Stimulated activated CD4-positive, alpha-beta T cell treated with anti-CD3 and anti-CD28 coated beads, Interleukin-4, amount 100 ng/mL, for 24 hours (primary cell): ENCODE results near the gene ZBTB7B.

Experiments
- DNase-seq: peaks from one replicate; pipeline ENCODE4 v3.0.0-alpha.2; 2020

The ZBTB7B gene

DNA sequence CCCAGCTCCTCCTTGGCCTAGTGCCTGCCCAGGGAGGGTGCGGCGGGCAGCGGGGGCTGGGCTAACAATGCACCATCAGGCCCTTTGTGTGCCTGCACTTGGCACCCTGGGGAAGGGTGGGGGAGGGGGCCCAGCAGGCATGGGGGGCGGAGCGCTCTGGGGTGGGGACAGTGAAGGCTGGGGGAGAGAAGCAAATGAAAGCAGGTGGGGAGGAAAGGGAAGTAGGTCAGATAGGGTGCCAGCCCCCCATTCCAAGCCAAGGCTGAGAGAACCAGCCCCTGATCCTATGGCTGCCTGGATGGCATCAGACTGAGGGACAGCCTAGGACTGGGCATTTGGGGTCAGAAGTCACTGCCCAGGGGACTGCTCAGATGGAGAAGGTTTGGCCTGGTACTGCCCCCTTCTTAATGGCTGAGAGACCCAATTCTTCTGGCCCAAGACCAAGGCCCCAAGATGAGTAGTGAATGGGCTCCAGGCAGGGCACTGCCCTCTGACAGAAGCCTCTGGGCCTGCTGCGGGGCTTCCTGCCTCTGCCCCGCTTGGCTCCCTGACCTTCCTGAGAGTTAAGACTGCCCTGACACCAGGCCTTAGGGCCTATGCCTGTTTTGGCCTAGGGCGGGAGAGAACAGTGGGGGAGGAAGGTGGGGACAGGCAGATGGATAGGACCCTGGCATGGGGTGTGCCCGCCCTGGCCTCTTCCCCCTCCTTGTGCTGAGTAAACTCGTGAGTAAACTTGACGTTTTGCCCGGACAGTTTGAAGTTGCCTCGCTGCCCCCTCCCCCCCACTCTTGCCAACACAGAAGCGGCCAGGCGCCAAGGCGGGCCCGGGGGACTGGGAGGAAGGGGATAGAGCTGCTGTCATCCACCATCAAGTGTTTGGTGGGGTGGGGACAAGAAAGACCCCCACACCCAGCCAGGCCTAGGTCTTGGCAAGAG, 2.7 kb downstream of the ZBTB7B start:
- peak; percentile 31 for DNase-seq

DNA sequence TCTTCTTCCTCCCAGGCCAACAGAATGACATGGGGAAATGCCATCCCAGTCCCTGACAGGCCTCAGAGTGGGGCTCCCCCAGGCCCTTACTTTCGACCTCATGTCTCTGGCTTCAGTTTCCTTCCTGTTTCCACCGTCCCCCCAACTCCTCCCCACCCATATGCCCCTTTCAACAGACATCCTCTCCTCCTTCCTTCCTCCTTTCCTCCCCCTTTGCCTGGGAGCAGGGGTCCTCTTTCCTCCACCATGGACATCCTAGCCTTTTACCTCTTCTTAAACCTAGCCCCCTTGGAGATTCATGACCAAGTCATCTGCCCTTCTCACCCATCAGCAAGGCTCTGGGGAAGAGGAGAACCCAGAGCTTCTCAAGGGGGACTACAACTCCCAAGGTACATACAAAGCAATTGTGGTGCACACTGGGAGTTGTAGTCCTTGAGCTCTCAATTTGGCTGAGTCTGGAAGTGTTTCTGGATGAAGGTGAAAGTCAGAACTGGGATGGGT, 4.0 kb downstream of the ZBTB7B start:
- DNase-seq: peak; percentile 49

DNA sequence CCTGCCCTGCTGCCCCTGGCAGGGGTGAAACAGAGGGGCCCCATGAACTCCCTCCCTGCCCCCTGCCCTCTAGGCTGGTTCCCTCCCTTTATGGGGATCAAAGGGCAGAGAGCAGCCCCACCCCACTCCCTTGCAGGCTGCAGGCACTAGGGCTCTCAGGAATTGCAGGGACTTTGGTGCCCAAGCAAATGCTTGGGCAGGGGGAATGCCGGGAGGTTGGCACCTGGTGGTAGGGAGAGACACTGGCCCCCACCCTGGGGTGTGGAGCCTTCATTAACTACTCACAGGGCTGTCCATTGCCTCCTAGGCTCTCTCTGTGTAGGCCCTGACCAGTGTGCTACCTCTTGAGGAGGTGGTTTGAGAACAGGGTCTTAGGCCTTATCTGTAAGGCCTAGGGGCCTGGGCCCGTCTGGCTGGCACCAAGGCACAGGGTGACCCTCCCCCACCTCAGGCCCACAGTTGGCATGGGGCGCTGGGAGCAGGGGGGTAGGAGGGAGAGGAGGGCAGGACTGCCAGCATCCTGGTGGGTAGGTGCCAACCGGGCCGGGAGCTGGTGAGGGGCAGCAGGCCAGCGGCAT, 4.7 kb downstream of the ZBTB7B start:
- no peak for DNase-seq

DNA sequence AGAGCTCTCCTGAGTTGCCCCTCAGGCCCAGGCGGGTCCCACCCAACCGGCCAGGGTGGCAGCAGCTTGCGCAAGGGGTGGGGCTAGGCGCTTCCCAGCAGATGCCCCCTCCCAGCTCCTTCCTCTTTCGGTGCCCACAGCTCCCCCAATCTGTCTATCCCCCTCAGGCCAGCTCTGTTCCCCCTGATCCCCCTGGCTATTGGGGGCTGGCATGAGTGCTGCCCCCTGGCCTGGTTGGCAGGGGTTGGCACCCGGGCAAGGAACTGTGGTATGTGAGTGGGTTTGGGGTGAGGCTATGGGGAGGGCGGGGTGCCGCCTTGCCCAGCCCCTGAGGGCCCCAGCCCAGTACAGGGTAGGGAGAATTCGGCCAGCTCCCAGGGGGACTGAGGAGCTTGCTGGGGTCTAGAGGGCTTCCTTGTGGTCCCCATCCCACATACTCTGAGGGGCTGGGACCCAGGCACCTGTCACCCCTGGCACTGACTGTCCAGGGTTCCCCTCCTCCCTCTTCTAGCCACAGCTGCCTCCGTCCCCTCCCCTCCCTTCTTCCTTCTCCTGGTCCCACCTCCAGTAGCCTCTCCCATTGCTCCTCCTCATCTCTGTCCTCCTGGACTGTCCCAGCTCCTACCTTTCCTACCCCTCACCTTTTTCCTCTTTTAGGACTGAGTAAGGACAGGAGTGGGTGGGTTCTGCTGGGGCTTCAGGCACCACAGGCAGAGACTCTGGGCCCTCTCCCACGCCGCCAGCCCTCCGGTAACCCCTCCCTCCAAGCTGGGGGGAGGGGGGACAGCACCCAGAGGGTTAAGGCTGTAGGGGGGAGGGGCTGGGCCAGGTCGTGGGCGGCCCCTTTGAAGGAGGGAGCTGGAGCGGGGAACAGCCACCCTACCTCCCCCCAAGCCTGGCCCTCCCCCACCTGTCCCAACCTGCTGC, 5.7 kb downstream of the ZBTB7B start:
- peak; percentile 64 for DNase-seq

DNA sequence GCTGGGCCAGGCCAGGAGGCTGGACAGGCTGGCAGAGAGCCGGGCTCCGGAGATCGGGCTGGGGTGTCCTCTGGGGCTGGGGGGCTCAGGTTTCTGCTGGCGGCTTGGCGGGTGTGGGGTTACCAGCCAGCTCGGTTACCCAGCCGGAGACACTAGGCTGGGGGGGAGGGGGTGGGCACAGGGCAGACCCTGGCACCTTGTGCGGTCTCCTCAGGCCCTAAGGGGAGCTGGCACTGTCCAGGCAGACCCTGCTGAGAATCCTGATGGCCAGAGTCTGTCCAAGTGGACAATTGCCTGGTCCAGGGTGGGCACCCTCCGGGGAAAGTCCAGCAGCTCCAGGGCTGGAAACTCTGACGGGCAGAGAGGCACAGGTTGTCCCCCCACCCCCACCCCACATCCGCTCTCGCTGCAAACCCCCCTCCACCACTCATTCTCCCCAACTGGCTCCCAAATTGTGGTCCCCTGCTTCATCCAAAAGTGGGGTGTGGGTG, 6.7 kb downstream of the ZBTB7B start:
- DNase-seq: peak; percentile 42

DNA sequence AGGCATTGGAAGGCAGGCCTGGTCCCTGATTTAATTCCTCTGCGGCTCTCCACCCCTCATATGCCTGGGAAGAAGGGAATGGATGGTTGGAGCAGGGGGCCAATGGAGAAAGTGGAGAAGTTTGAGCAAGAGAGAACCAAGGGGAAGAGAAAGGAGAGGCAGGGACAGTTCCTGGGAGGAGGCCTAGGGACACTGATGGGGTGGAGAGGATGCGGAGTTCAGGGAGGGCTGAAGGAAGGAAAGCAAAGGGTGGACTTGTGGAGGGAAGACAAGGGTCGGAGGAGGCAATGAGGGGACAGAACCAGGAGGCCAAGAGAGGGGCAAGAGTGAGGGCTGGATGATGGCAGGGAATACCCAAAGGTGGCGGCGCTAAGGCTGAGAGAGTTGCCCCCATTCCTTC, 7.1 kb downstream of the ZBTB7B start:
- DNase-seq: no peak

DNA sequence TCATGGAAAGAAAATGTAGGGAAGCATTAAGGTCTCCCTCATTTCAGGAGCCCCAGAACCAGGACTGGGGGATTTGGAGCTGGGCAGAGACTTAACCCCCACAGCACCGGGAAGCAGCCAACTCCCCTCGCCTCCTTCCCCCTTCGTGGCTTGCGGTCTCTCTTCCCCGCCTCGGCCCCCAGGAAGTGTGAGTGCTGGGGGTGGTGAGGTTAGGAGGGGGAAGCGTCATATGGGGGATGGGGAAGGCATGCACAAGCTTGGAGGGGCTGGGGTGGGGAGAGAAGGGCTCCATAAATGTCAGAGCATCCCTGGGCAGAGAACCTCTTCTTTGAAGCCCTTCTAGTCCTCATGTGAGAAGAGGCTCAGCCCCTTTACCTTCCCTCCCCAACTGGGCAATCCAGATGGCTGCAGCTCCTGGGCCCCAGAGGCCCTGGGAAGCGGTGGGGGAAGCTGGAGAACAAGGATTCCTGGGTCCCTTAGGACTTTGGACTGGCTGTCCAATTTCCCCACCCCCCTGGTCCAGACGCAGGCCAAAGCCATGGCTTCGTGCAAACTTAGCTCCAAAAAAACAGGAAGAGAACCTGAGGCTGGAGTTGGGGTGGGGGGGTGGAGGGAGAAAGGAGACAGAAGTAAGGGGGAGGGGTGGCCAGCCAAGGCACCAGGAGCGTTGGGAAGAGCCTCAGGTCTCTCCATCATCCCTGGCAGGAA, 7.8 kb downstream of the ZBTB7B start:
- peak; percentile 42 for DNase-seq

DNA sequence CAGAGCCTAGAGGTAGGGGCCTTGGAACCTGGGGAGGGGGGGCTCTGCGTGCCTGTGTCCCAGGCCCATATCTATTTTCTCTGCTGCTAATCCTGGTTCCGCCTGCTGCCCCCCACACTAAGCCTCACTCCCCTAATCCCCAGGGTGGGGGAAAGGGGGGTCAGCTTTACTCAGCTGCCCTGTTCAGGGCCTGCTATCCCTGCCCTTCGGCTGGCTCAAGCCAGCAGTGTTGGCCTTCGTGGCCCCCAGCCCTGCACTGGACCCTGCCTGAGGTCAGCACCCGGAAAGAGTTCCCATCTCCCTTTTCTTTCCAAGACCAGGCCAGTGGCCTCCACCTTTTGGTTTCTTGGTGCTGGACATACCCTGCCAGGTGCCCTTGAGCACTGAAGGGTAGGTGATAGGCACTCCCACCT, 8.4 kb downstream of the ZBTB7B start:
- no peak for DNase-seq

GRCh38 chr1:155011437-155012025, 8.9 kb downstream of the ZBTB7B start:
- no peak for DNase-seq

DNA sequence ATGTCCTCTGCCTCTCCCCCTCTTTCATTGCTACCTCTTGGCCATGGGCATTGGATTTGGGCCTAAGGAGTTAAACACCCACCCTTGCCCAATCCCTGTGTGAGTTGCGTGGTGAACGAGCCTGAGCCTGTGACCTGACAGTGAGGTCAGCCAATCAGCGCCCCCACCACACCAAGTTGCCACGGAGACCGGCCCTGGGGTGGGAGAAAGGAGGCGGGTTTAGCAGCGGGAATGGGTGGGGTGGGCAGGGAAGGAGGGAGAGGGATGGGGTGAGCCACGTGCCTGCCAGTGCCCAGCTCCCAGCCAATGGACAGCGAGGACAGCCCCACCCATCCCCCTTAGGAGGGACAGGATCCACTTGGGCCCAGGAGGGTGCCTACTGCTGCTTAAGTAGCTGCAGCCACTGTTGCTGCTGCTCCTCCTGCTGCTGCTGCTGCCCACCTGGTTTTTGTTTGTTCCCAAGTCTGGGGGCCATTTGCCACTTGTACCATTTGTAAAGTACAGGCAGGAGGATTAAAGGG, 9.5 kb downstream of the ZBTB7B start:
- peak; percentile 38 for DNase-seq

DNA sequence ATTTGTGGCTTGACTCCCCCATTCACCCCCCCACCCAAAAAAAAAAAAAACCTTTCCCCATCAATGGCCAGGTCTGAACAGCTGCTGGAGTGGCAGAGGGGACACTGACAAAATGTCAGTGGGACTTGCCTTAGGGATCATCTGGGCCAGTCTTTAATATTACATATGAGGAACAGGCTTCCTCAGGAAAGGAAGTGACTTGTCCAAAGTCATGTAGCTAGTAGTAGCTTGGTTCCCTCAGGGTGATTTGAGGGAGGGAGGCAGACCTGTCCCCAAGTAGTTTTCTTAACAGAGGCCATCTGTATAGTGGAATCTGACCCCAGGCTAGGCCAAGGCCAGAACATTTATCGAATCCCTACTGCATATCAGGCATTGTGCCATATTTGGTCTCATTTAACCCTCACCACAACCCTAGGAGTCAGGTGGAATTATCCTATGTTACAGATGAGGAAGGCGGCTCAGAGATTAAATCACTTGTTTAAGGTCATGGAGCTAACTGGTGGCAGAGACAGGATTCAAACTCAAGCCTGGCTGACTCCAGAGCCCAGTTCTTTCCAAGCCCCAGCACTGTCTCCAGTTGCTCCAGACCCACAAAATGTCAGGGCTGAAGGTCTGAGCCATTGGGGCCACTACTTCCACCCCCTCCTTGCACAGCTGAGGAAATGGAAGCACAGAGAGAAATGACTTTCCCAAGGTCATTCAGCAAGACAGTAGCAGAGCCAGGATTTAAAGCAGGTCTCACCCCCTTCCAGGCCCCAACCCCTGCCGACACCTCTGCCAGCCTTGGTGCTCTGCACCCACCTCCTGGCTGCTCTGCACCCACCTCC, 10.4 kb downstream of the ZBTB7B start:
- peak; percentile 15 for DNase-seq

GRCh38 chr1:155013632-155014031, 11.0 kb downstream of the ZBTB7B start:
- DNase-seq: peak; percentile 30

GRCh38 chr1:155014709-155015508, 12.3 kb downstream of the ZBTB7B start:
- DNase-seq: no peak

- DNase-seq: no peak
These were observed 13.1 kb downstream of the ZBTB7B start for GRCh38 chr1:155015527-155016230.

GRCh38 chr1:155016231-155016831, 13.7 kb downstream of the ZBTB7B start:
- no peak for DNase-seq

DNA sequence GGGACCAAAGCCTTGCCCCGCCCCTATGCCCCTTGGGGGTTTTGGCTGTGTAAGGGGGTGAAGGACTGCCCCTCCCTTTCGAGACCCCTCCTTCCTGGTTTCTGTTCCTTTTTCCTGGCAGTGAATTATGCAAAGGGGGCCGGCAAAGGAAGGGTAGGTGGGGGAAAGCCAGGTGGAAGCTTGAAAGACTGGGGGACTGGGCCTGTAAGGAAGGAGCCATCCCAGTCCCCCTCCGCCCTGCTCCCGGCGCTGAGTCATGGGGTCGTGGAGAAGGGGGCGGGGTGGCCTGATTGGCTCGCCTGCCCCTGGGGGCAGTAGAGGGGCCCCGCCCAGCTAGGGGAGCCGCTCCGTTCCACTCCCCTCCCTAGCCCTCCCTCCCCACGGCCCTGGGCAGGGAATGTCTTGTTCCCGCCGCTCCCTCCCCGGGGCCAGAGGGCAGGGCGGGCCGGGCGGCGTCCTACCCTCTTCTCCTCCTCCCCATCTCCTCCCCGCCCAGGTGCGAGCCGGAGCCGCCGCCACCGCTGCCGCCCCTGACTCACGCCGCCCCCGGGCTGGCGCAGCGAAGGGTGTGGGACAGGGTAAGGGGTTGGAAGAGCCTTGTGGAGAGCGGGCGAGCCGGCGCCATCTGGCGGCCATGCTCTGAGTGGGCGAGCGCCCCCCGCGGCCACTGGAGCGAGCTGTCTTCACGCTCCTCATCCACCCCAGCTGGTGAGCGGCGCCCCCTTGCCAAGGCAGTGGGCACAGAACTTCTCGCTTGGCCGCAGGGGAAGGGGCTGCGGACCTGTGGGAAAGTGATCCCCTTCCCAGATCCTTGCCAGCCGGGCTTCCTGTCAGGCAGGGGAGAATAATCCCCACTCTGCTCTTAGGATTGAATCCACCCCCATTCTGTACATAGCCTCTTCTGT, 14.7 kb downstream of the ZBTB7B start:
- peak; percentile 91 for DNase-seq

DNA sequence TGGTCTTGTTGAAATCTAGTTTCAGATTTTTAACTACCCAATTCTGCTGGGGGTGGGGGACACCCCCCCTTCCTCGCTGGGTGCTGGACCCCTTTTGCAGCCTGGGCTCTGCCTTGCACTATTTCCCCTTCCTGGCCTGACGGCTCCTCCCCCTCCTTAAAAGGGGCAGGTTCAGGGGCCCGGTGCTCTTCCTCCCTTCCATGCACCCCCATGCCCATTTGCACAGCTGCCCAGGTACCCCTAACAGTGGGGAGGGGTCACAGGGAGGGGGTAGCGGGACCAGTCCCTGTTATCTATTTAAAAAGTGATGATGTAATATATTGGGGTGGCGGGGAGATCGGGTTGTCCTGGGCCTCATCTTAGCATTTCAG, 15.3 kb downstream of the ZBTB7B start:
- DNase-seq: no peak
